MM.1S (cell line): Measurements from ENCODE around the gene CASKIN1.

Source experiments
- DNase-seq: peaks from one replicate; pipeline ENCODE4 v3.0.0-alpha.2; 2015
- H2AFZ ChIP-seq: fragments of 300-600 bp; sonication (generic); 2 replicates; pipeline ENCODE4 v1.6.0; 2016; ENCODE audit warnings: antibody characterized with exemption, low read length
- H3F3A ChIP-seq: fragments of 300-600 bp; sonication (generic); 2 replicates; pipeline ENCODE4 v1.6.1; 2016; ENCODE audit warnings: mild to moderate bottlenecking, antibody characterized with exemption, low read length, moderate library complexity, mixed read lengths; ENCODE audit not compliant: insufficient read depth
- H3K27ac ChIP-seq: fragments of 300-600 bp; sonication (generic); 2 replicates; pipeline ENCODE4 v1.5.1; 2016; ENCODE audit warnings: mild to moderate bottlenecking, low read length
- H3K27me3 ChIP-seq: fragments of 300-600 bp; sonication (generic); replicated peaks from 2 replicates; pipeline ENCODE4 v1.6.0; 2016; ENCODE audit warnings: low read length; ENCODE audit not compliant: insufficient read depth
- H3K36me3 ChIP-seq: fragments of 300-600 bp; sonication (generic); replicated peaks from 2 replicates; pipeline ENCODE4 v1.6.1; 2016; ENCODE audit warnings: mild to moderate bottlenecking, low read length, mixed read lengths; ENCODE audit not compliant: insufficient read depth
- H3K4me1 ChIP-seq: fragments of 300-600 bp; sonication (generic); 2 replicates; pipeline ENCODE4 v1.6.1; 2016; ENCODE audit warnings: low read length, mixed read lengths
- H3K4me2 ChIP-seq: fragments of 300-600 bp; sonication (generic); 2 replicates; pipeline ENCODE4 v1.6.0; 2016; ENCODE audit warnings: low read depth, low read length
- H3K4me3 ChIP-seq: fragments of 300-600 bp; sonication (generic); 2 replicates; pipeline ENCODE4 v1.5.1; 2016; ENCODE audit warnings: low read length, mixed read lengths
- H3K79me2 ChIP-seq: fragments of 300-600 bp; sonication (generic); 2 replicates; pipeline ENCODE4 v1.6.1; 2016; ENCODE audit warnings: mixed run types, low read length, mixed read lengths
- H3K9ac ChIP-seq: fragments of 300-600 bp; sonication (generic); 2 replicates; pipeline ENCODE4 v1.6.1; 2016; ENCODE audit warnings: low read length, mixed read lengths
- H3K9me2 ChIP-seq: fragments of 300-600 bp; sonication (generic); replicated peaks from 2 replicates; pipeline ENCODE4 v1.6.1; 2016; ENCODE audit warnings: mild to moderate bottlenecking, low read length, mixed read lengths; ENCODE audit not compliant: insufficient read depth
- H3K9me3 ChIP-seq: fragments of 300-600 bp; sonication (generic); replicated peaks from 2 replicates; pipeline ENCODE4 v1.6.1; 2016; ENCODE audit warnings: mild to moderate bottlenecking, low read length, mixed read lengths; ENCODE audit not compliant: insufficient read depth
- H4K20me1 ChIP-seq: fragments of 300-600 bp; sonication (generic); 2 replicates; pipeline ENCODE4 v1.6.1; 2016; ENCODE audit warnings: mild to moderate bottlenecking, low read length, moderate library complexity, mixed read lengths; ENCODE audit not compliant: insufficient read depth
- CTCF ChIP-seq: fragments of 300-600 bp; sonication (generic); IDR thresholded peaks from 2 replicates; pipeline ENCODE4 v1.5.1; 2016; ENCODE audit warnings: antibody characterized with exemption, low read length, mixed read lengths
- EZH2 ChIP-seq: fragments of 300-600 bp; sonication (generic); optimal IDR thresholded peaks from 2 replicates; pipeline ENCODE3; 2017; ENCODE audit warnings: low read depth, mild to moderate bottlenecking, antibody characterized with exemption, low read length, mixed read lengths
- EZH2phosphoT487 ChIP-seq: fragments of 300-600 bp; sonication (generic); IDR thresholded peaks from 2 replicates; pipeline ENCODE4 v1.6.1; 2018; ENCODE audit warnings: antibody characterized with exemption, low read length

The CASKIN1 gene

GRCh38 chr16:2233046-2233775, 36.8 kb upstream of the CASKIN1 start:
- Histone ChIP-seq H3K79me2 (peaks cover 11% of the 10 kb centered on the region), H3K4me1 (no peaks in the 10 kb centered on the region), H3K36me3 (no peaks in the 10 kb centered on the region), H3K9ac (no peak overlapping the region), H3K27me3 (no peaks in the 10 kb centered on the region; the same call in 1 of the 2 replicates), H3F3A (no peaks in the 10 kb centered on the region), H3K9me3 (no peaks in the 10 kb centered on the region), H3K27ac (no peak overlapping the region), H2AFZ (no peak overlapping the region), H3K4me3 (no peak overlapping the region), H3K9me2 (no peaks in the 10 kb centered on the region), H3K4me2 (no peak overlapping the region), H4K20me1 (no peaks in the 10 kb centered on the region)
- TF ChIP-seq EZH2, result no peak
- TF ChIP-seq CTCF, result no peak
- no peak for TF ChIP-seq EZH2phosphoT487
- DNase-seq, result no peak

- H3K4me3 ChIP-seq, result no peak overlapping the region
- H3K4me1 ChIP-seq, result no peaks in the 10 kb centered on the region
- no peaks in the 10 kb centered on the region for H3K9me2 ChIP-seq
- H2AFZ ChIP-seq, result no peak overlapping the region
- peaks cover 17% of the 10 kb centered on the region for H3K79me2 ChIP-seq
- H3K9me3 ChIP-seq, result no peaks in the 10 kb centered on the region
- no peak for DNase-seq
- TF ChIP-seq CTCF (no peak), EZH2 (no peak), EZH2phosphoT487 (no peak)
- H3K27ac ChIP-seq, result no peak overlapping the region
- no peaks in the 10 kb centered on the region for H3K36me3 ChIP-seq
- H3K27me3 ChIP-seq, result no peaks in the 10 kb centered on the region; the same call in 1 of the 2 replicates
- H4K20me1 ChIP-seq, result no peaks in the 10 kb centered on the region
- no peak overlapping the region for H3K9ac ChIP-seq
- H3F3A ChIP-seq, result no peaks in the 10 kb centered on the region
- no peak overlapping the region for H3K4me2 ChIP-seq
Observed at GRCh38 chr16:2232094-2232990, 35.9 kb upstream of the CASKIN1 start.

GRCh38 chr16:2231016-2231931, 34.9 kb upstream of the CASKIN1 start:
- Histone ChIP-seq H3K27me3 (no peaks in the 10 kb centered on the region), H3F3A (no peaks in the 10 kb centered on the region), H2AFZ (no peak overlapping the region), H3K9ac (no peak overlapping the region), H3K4me3 (no peak overlapping the region), H3K9me2 (no peaks in the 10 kb centered on the region), H3K4me1 (no peaks in the 10 kb centered on the region), H3K9me3 (no peaks in the 10 kb centered on the region), H3K4me2 (no peak overlapping the region), H3K36me3 (no peaks in the 10 kb centered on the region), H3K27ac (no peak overlapping the region), H4K20me1 (no peaks in the 10 kb centered on the region), H3K79me2 (peaks cover 26% of the 10 kb centered on the region)
- TF ChIP-seq EZH2phosphoT487 (no peak), CTCF (no peak), EZH2 (no peak)
- no peak for DNase-seq
